ENCODE measurements around the gene CDH23.

Gene CDH23

GRCh38 chr10:71712170-71712569 is 315.4 kb downstream of the CDH23 start:
- DNase-seq (ENCODE audit: extremely low spot score): no peak
- CTCF ChIA-PET: interaction anchor here (0.7 to 1.8 kb wide), 3 partner anchors 12 to 34 kb away, joined by 5 to 7 read pairs (median 7); no protein-coding TSS in a partner anchor
- TF ChIP-seq FOXM1 (IDR thresholded peaks at IDR 0.05; ENCODE audit: borderline replicate concordance): no peak
- no peak for TF ChIP-seq ELF4 (IDR thresholded peaks at IDR 0.05)
- TF ChIP-seq ARNT (IDR thresholded peaks at IDR 0.05): no peak
- TF ChIP-seq TARDBP (IDR thresholded peaks at IDR 0.05): no peak
- no peak for TF ChIP-seq FOXK2 (IDR thresholded peaks at IDR 0.05)
- no peak for TF ChIP-seq SP1 (IDR thresholded peaks at IDR 0.05)
- no peak for TF ChIP-seq BHLHE40 (IDR thresholded peaks at IDR 0.05; ENCODE audit: borderline replicate concordance)
- TF ChIP-seq LEF1 (IDR thresholded peaks at IDR 0.05; ENCODE audit: borderline replicate concordance): no peak
- no peak for TF ChIP-seq PKNOX1 (IDR thresholded peaks at IDR 0.05)
- no peak for TF ChIP-seq HDGF (IDR thresholded peaks at IDR 0.05; ENCODE audit: borderline replicate concordance)
- no peak for TF ChIP-seq SUZ12 (IDR thresholded peaks at IDR 0.05)
- no peak for TF ChIP-seq ZNF384 (IDR thresholded peaks at IDR 0.05)
- no peak for TF ChIP-seq FOXA1 (IDR thresholded peaks at IDR 0.05)
- no peak for TF ChIP-seq NFRKB (IDR thresholded peaks at IDR 0.05)
- POLR2A ChIA-PET: no interaction called here

- no peak for DNase-seq (ENCODE audit: extremely low spot score)
- TF ChIP-seq TARDBP (IDR thresholded peaks at IDR 0.05) (no peak), PKNOX1 (IDR thresholded peaks at IDR 0.05) (no peak), FOXM1 (IDR thresholded peaks at IDR 0.05; ENCODE audit: borderline replicate concordance) (no peak), HDGF (IDR thresholded peaks at IDR 0.05; ENCODE audit: borderline replicate concordance) (no peak), ARNT (IDR thresholded peaks at IDR 0.05) (no peak), BHLHE40 (IDR thresholded peaks at IDR 0.05; ENCODE audit: borderline replicate concordance) (no peak), CTBP1 (IDR thresholded peaks at IDR 0.05; ENCODE audit: borderline replicate concordance) (no peak), FOXK2 (IDR thresholded peaks at IDR 0.05) (no peak), NFRKB (IDR thresholded peaks at IDR 0.05) (no peak), ELF4 (IDR thresholded peaks at IDR 0.05) (no peak)
- ChIA-PET POLR2A (no interaction called here), CTCF (interaction anchor here (0.7 to 1.8 kb wide), 3 partner anchors 16 to 393 kb away, joined by 3 to 7 read pairs (median 4); partner anchors contain the start of gene SLC29A3)
Measured at GRCh38 chr10:71712572-71713134, 315.9 kb downstream of the CDH23 start.

- ChIA-PET CTCF (interaction anchor here (0.7 to 1.2 kb wide), 2 partner anchors 16 to 394 kb away, joined by 3 to 4 read pairs; partner anchors contain the start of gene SLC29A3), POLR2A (no interaction called here)
- TF ChIP-seq L3MBTL2 (conservative IDR thresholded peaks at IDR 0.05): no peak
- TF ChIP-seq TARDBP (IDR thresholded peaks at IDR 0.05): no peak
- TF ChIP-seq PKNOX1 (IDR thresholded peaks at IDR 0.05): no peak
- TF ChIP-seq BHLHE40 (IDR thresholded peaks at IDR 0.05; ENCODE audit: borderline replicate concordance): no peak
- TF ChIP-seq CTBP1 (IDR thresholded peaks at IDR 0.05; ENCODE audit: borderline replicate concordance): no peak
- TF ChIP-seq ELF4 (IDR thresholded peaks at IDR 0.05): no peak
- no peak for TF ChIP-seq LEF1 (IDR thresholded peaks at IDR 0.05; ENCODE audit: borderline replicate concordance)
- no peak for DNase-seq (ENCODE audit: extremely low spot score)
Measured at GRCh38 chr10:71713135-71714030, 316.7 kb downstream of the CDH23 start.

- CTCF ChIA-PET: interaction anchor here (1.2 kb wide), 1 partner anchor 17 kb away, joined by 4 read pairs; no protein-coding TSS in a partner anchor
- TF ChIP-seq ELF4 (IDR thresholded peaks at IDR 0.05) (no peak), SP1 (IDR thresholded peaks at IDR 0.05) (no peak), FOXM1 (IDR thresholded peaks at IDR 0.05; ENCODE audit: borderline replicate concordance) (no peak)
- POLR2A ChIA-PET: no interaction called here
- DNase-seq (ENCODE audit: extremely low spot score): no peak
Measured at GRCh38 chr10:71714031-71714410, 317.3 kb downstream of the CDH23 start.

- CTCF ChIA-PET: no interaction called here
- POLR2A ChIA-PET: no interaction called here
- DNase-seq (ENCODE audit: extremely low spot score): no peak
- TF ChIP-seq FOXK2 (IDR thresholded peaks at IDR 0.05) (no peak), CTBP1 (IDR thresholded peaks at IDR 0.05; ENCODE audit: borderline replicate concordance) (no peak), ELF4 (IDR thresholded peaks at IDR 0.05) (no peak), LEF1 (IDR thresholded peaks at IDR 0.05; ENCODE audit: borderline replicate concordance) (no peak), ARNT (IDR thresholded peaks at IDR 0.05) (no peak), TARDBP (IDR thresholded peaks at IDR 0.05) (no peak), ZNF384 (IDR thresholded peaks at IDR 0.05) (no peak), PKNOX1 (IDR thresholded peaks at IDR 0.05) (no peak), HDGF (IDR thresholded peaks at IDR 0.05; ENCODE audit: borderline replicate concordance) (no peak), NFRKB (IDR thresholded peaks at IDR 0.05) (no peak), FOXA1 (IDR thresholded peaks at IDR 0.05) (no peak), SP1 (IDR thresholded peaks at IDR 0.05) (no peak), SUZ12 (IDR thresholded peaks at IDR 0.05) (no peak), BHLHE40 (IDR thresholded peaks at IDR 0.05; ENCODE audit: borderline replicate concordance) (no peak), FOXM1 (IDR thresholded peaks at IDR 0.05; ENCODE audit: borderline replicate concordance) (no peak), L3MBTL2 (conservative IDR thresholded peaks at IDR 0.05) (no peak)
Measured at GRCh38 chr10:71714592-71714991, 317.9 kb downstream of the CDH23 start.

Data from HEK293T (cell line).